ENCODE results near the gene NR6A1.
"Not testable (repeated sequence)": the region's sequence is repeated elsewhere in the genome, so short reads cannot be mapped to it uniquely, and the experiment has no call there.

The NR6A1 gene

GRCh38 chr9:124739360-124739759, 31.8 kb downstream of the NR6A1 start:
- DNase-seq (ENCODE audit: insufficient read length, low spot score) (no peak), FAIRE-seq (no peak)
- TF ChIP-seq CTCF (IDR thresholded peaks at IDR 0.05; ENCODE audit: insufficient read depth, missing control alignments) = no peak

GRCh38 chr9:124738075-124738474, 33.0 kb downstream of the NR6A1 start:
- not testable (repeated sequence) for DNase-seq (ENCODE audit: insufficient read length, low spot score); FAIRE-seq

DNA sequence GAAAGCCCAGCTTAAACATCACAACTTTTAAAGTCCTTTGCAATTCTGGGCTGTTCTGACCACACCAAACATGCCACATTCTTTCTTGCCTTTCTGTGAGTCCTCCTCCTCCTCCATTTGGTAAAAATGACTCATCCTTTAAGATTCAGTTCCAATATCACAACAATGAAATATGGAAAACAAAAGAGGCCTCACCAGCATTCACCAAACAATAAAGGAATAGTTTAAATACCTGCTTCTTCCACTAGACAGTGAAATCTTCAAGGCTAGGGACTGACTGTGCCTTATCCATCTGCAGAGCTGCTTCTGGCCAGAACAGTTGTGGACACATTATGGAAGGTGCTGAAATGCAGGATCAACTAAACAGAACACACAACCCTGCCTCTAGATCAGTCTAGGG, 36.0 kb downstream of the NR6A1 start:
- no peak for TF ChIP-seq CTCF (IDR thresholded peaks at IDR 0.05; ENCODE audit: insufficient read depth, missing control alignments)
- DNase-seq (ENCODE audit: insufficient read length, low spot score) (no peak), FAIRE-seq (no peak)

DNA sequence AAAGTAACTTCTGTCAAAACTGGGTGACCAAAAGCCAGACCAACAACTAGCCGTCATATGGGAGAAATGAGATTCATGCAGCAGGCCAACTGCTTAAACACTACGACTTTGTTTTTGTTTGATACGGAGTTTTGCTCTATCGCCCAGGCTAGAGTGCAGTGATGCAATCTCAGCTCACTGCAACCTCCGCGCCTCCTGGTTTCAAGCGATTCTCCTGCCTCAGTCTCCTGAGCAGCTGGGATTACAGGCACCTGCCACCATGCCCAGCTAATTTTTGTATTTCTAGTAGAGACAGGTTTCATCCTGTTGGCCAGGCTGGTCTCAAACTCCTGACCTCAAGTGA, 36.4 kb downstream of the NR6A1 start:
- DNase-seq (ENCODE audit: insufficient read length, low spot score); FAIRE-seq: not testable (repeated sequence)

- no peak for FAIRE-seq
- TF ChIP-seq CTCF (IDR thresholded peaks at IDR 0.05; ENCODE audit: insufficient read depth, missing control alignments) = no peak
- DNase-seq (ENCODE audit: insufficient read length, low spot score) = no peak
Measured at GRCh38 chr9:124733964-124734740, 37.0 kb downstream of the NR6A1 start.

GRCh38 chr9:124730772-124731171, 40.3 kb downstream of the NR6A1 start:
- no peak for TF ChIP-seq CTCF (IDR thresholded peaks at IDR 0.05; ENCODE audit: insufficient read depth, missing control alignments)
- DNase-seq (ENCODE audit: insufficient read length, low spot score) (no peak), FAIRE-seq (no peak)

DNA sequence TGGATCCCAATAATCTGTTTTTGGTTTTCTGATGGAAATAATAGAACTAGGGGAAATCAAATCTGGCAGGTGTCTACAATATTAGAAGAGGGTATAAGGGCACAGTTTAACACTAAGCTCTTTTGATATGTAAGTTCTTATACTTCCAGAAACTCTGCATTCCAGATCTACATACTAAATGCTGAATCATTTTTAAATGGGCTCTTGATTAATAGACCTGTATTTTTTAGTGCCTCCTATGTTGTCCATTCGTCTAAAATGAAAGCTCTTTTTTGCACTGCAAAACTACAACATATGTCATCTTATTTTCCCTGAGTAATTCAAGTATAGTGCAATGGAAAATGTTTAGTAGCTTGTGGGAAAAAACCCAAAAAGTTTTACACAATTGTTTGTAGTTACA, 44.2 kb downstream of the NR6A1 start:
- no peak for TF ChIP-seq CTCF (IDR thresholded peaks at IDR 0.05; ENCODE audit: insufficient read depth, missing control alignments)
- no peak for FAIRE-seq
- DNase-seq (ENCODE audit: insufficient read length, low spot score) = no peak

GRCh38 chr9:124725068-124725452, 46.1 kb downstream of the NR6A1 start:
- no peak for TF ChIP-seq CTCF (IDR thresholded peaks at IDR 0.05; ENCODE audit: insufficient read depth, missing control alignments)
- DNase-seq (ENCODE audit: insufficient read length, low spot score) (no peak), FAIRE-seq (no peak)
